Measurements from ENCODE around the gene KIAA0232.
A peak's percentile ranks its signal among the peaks of the same experiment; 100 is the strongest.
"Not testable (repeated sequence)": the region's sequence is repeated elsewhere in the genome, so short reads cannot be mapped to it uniquely, and the experiment has no call there.

KIAA0232 gene

DNA sequence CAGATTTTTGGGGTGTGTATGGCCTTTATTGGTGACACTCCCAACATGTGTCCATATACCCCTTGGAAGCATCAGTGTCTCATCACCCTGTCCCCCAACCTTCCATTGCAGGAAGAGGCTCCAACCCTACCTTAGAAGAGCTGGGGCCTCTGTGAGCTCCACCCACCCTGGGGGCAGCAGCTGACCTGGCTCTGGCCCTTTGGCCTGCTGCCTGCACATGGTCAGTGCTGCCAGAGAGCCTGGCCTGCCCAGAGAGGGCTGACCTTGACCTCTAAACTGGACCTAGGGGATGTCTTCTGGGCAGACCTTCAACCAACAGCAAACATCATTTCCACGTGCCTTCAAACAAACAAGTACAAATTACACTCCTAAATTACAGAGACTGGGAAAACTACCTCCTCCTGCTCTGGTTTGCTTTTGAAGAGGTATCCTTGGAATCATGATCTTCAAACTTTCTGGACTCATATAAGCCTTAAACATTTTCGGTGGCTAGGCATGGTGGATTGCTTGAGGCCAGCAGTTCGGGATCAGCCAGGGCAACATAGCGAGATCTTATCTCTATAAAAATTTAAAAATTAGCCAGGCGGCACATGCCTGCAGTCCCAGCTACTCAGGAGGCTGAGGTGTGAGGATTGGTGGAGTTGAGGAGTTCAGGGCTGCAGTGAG is 27.3 kb upstream of the KIAA0232 start:
- DNase-seq (ENCODE audit: low read depth, low spot score), result no peak

DNA sequence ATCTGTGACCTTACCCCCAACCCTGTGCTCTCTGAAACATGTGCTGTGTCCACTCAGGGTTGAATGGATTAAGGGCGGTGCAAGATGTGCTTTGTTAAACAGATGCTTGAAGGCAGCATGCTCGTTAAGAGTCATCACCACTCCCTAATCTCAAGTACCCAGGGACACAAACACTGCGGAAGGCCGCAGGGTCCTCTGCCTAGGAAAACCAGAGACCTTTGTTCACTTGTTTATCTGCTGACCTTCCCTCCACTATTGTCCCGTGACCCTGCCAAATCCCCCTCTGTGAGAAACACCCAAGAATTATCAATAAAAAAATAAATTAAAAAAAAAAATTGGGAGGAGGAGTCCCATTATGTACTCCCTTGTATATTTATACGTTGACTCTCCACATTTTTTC is 26.2 kb upstream of the KIAA0232 start:
- not testable (repeated sequence) for DNase-seq (ENCODE audit: low read depth, low spot score)

DNA sequence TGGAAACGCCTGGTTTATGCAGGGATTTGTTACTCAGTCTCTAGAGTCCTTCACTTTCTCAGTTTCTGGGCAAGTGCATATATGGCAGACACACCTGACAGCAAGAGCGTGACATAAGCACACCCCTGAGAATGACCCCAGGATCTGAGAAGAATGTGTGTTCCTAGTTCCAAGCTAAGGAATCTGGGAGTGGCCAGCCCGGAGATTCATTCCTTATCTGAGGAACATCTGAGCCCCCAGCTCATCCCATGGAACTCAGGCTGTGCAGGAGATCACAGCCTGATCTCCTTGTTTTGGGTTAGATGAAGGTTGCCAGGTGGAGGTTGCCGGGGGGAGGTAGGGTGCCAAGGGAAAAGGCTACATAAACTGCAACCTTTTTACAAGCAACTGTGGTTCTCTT is 23.8 kb upstream of the KIAA0232 start:
- DNase-seq (ENCODE audit: low read depth, low spot score), result no peak

DNA sequence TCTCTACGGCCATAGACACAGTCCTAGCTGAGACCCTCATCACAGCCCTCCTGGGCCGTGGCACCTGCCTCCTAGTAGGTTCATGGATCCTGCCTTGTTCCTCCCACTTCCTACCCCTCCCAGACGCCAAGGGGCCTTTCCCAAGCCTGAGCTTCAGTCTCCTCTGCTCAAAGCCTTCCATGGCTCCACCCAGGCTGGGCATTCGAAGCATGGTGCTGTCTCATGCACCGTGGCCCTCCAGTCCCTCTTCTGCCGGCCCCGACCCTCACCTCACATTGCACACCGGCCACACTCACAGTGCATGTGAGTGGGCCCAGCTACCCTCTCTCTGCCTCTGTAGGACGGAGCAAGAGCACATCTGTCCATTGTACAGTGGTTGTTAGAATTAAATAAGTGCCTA is 21.7 kb upstream of the KIAA0232 start:
- DNase-seq (ENCODE audit: low read depth, low spot score), result no peak

DNA sequence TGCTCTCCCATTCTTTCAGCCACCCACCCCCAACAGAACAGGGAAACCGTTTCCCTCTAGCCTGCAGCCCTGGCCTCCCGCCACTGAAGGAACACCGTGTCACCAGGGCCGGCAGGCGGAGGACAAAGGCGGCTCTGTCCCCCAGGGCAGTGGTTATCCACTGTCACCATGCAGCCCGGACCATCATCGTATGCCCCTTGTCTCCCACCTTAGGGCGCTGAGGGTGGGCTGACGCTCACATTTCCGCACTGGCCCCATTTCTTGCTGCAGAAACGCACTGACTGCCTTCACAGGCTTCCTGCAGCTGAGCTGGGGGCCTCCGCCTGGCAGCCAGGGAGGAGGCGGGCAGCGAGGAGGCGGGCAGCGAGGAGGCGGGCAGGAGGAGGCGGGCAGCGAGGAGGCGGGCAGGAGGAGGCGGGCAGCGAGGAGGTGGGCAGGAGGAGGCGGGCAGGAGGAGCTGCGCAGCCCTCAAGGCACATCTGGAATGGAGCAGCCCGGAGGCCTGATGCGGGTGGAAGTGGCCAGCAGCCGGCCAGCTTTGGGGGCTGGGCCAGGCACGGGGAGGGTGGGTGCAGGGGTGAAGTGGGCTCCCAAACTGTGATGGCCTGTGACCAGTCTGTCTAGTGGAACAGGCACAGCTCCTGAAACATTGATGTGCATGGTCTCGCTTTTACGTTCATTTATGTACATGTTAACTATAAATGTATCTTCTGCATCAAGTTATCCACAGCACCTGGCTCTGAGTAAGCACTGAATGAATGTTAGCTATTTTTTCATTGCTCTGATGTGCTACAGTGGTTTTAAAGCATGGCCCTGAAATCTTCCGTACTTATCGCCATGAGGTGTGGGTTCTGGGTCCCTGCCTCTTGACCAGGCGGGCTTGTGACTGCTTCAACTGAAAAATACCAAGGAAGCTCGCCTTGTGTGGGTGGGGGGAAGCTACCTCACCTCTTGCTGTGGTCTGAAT is 20.6 kb upstream of the KIAA0232 start:
- DNase-seq (ENCODE audit: low read depth, low spot score), result no peak

DNA sequence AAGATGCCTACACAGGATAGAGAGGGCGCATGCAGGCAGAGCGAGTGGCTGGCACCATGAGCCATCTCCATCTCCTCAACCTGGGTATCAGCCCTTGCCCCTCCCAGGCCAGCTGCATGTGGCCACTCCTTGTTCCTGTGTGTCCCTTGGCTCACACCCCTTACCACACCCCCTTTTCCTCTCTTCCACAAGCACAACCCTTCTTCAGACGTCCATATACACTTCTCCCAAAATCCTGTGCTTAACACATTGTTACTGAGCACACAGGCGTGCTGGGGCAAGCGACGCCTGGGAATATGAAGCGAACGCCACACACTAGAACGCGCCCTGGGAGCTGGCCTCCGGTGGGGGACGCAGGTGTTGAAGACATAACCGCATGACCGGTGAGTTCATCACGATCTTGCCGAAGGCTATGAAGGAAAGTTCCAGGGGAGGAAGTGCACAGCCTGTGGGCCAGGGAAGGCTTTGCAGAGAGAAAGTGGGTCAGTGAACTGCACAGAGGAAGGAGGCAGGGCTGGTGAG is 19.1 kb upstream of the KIAA0232 start:
- DNase-seq (ENCODE audit: low read depth, low spot score), result no peak

DNA sequence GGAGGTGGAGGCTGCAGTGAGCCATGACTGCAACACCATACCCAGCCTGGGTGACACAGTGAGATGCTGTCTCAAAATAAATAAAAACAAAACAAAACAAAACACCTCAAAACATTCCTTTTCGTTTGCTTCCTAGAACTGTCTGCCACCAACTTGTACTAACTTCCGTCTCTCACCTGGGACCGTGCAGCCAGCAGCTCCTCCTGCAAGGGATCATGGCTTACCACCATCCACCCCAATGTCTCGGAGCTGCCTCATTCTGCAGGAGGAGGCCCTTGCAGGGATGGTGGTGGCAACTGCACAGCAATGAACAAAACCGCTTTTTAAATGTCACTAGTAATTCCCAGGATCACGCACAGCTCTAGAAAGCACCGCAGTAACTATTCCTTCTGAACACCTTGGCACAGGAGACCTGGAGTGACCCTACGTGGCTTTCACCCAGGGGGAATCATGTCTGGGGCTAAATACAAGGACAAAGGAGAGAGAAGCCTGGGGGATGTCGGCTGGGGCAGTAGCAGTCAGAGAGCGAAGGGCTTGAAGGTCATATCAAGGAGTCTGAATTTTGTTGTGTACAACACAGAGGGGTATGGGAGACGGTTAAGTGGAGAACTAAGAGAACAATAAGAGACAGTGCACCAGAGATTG is 17.4 kb upstream of the KIAA0232 start:
- no peak for DNase-seq (ENCODE audit: low read depth, low spot score)

DNA sequence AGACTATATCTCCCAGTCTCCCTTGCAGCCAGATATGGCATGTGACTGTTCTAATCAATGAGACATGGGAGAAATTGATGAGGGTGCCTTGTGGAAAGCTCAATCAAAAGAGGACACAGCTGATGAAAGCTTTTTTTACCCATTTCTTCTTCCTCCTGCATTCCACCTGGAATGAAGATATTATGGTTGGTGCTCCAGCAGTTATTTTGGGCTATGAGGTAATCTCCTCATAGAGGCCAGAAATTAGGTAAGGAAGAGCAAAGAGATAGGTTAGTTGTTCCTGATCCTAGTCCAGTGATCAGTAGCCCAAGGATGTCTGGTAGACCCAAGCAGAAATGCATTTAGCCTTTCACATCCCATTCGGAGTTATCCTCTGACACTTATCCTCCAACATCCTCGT is 16.8 kb upstream of the KIAA0232 start:
- DNase-seq (ENCODE audit: low read depth, low spot score), result no peak

DNA sequence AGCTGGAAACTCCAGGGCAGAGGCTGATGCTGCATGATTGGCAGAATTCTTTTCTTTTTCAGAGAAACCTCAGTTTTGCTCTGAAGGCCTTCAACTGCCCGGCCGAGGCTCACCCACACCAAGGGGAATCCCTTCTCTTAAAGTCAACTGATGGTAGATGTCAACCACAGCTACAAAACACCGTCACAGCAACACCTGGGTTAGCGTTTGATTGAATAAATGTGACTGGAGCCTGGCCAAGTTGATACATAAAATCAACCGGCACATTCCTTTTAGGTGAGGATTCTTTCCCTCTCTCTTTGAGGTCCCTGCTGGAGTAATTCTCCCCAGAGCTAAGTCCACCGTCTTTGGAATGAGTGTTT is 15.2 kb upstream of the KIAA0232 start:
- no peak for DNase-seq (ENCODE audit: low read depth, low spot score)

DNA sequence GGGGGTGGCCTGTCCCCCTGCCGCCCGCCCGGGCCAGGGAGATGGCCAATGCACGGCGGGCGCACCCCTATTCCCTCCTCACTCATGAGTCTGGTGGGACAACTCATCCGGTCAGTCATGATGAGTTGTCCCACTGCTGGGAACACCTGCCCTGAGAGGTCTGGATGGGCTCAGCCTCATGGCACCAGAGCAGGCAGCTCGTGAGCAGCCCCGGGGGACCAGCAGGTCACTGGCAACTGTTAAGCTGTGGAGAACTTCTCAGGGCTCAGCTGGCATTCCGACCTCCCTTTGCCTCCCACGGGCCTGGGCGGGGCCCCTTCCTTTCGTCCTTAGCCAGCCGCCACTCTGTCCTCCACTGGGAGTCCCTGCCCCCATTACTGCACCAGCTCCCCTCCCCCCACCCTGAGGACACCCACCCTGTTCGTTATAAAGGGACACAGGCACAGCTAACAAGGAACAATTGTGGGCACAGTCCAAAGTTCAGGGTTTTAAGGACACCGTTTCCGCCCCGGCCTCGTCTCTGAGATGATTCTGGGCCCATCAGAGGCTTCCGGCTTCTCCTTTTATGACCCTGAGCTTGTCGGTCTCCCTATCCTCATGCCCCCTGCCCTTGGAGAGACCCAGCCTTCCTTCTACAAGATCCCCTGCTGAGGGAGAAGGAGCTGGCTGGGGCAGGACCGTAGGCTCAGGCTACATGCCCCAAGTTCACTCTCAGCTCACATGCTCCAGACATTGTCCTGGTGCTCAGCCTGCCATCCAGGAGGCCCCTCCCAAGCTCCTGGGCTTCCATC is 14.6 kb upstream of the KIAA0232 start:
- DNase-seq (ENCODE audit: low read depth, low spot score), result no peak

DNA sequence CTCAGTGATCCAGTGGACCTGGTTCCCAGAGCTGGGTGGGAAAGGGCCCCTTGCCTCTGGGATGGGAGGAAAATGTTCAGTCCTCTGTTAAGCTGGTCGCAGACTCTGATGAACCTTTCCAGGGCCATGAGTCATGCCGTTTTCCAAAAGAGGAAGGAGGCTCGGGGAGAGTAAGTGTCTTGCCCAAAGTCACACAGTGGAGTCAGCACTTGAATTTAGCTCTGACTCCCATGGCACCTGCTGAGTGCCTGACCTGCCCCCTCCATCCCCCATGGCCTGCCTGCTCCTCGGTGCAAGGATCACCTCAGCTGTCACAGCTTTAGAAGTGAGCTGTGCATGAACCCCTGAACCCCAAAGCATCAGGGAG is 14.0 kb upstream of the KIAA0232 start:
- peak; percentile 26 for DNase-seq (ENCODE audit: low read depth, low spot score)

DNA sequence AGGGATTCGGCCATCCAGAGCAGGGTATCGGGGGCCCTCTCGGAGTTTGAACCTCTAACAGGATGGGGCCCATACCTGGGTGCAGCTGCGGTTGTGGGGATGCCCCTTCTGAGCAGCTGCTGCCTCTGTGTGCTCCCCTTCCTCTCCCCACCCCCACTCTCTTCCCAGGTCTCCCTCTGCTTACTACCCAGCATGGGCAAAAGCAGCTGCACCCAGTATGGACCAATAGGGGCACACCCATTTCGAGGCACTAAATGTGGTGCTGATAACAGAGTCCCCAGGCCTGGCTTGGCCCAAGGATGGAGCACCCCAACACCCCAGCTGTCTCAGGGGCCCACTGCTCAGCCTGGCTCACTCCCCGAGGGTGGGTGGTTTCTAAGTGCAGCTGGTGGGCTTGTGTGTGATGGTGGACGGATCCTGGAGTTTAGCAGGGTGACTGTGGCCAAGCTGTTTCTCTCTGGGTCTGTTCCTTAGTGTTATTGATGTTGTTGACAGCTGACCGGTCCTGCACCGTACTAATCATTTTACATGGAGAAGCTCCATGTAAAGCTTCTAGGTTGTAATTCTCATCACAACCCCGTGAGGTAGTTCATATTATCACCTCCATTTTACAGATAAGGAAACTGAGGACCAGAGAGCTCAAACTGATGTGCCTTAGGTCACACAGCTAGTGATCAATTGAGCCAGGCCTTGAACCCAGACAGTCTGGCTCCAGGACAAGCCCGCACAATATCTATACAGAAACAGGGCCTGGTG is 13.1 kb upstream of the KIAA0232 start:
- no peak for DNase-seq (ENCODE audit: low read depth, low spot score)

DNA sequence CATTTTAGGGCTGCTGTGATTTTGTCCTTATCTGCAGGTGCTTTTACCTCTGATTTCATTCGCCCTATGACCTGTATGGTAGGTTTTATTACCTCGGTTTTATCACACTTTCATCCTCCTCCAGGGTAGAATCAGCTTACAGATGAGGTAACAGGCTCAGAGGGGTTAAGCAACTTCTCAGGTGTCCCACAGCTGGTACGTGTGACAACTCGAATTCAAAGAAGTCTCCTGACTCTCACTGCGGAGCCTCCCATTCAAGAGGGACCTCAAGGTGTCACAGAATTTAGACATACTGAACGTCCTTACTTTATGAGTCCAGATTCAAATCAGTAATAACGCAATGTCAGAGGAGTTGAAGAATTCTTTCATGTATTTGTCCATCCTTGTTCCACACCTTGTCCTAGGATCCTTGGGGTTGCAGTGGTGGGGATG is 12.5 kb upstream of the KIAA0232 start:
- no peak for DNase-seq (ENCODE audit: low read depth, low spot score)

DNA sequence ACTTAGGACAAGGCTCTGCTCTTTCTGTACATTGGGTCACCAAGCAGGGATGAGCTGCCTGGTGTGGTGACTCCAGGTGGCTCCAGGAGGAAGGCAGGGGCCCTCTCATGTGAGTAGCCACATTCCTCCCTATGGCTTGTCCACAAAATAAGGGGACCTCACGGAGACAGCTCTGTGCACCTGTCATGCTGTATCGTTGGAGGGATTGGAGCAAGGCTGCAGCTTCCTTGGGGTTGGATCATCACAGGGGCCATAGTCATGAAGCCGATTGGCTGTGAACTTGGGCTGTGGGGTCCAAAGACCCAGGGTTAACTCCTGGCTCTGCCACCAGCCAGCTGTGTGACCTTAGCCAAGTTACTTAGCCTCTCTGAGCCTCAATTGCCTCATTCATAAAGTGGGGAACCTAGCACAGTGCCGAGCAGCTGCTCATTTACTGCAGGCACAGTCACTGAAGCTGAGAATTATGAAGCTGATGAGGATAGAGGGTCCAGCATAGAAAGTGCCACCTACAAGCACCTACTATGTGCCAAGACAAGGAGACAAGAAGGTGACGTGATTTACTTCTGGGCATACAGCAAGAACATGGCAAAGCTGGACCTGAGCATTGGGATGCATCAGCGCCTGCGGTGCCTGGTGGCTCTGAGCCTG is 11.8 kb upstream of the KIAA0232 start:
- no peak for DNase-seq (ENCODE audit: low read depth, low spot score)

DNA sequence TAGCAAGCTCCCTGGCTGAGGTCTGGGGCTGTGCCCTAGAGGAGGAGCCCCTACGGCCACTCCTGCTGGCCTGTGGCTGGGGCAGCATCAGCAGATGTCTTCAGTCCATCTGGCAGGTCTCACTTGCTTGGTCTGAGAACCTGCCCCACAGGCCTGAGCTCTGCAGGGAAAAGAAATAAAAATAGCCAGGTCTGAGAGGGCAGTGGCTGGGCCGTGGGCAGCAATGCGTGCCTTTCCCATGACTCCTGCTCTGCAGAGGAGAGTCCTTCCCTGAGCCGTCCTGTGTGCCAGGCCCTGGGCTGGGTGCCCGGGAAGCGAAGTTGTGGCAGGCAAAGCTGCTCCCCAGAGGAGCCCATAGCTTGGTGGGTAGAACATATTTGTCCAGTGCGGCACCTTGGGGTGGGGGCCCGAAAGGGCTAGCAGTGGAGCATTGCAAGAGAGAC is 11.3 kb upstream of the KIAA0232 start:
- no peak for DNase-seq (ENCODE audit: low read depth, low spot score)

DNA sequence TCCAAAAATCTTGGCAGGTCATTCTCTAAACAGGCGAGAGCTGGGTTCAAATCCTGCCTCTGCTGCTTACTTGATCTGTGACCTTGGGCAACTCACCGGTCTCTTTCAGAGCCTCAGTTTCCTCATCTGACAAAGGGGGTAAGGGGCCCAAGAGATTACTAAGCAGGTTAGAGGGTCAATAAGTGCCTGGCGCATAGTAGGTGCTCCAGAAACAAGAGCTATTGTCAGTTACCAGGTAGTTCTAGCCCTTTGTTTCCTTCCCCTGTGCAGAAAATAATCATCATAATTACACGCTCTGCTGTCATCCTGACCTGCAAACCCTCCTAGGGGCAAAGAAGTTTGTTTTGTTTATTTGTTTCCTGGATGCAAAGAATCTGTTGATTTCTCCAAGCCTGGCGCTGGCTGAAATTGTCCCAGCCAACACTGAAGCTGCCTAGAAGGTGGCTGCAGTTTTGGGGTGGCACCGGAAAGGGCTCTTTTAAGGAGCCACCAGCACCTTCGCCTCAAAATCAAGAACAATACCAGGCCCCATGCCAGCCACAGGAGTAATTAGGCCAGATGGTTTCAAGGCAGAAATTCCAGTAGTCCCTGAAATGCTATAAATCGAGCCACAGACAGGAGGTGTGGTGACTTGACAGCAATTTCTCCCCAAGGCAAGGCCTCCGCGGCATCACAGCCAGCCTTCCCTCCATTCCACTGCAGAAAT is 10.2 kb upstream of the KIAA0232 start:
- DNase-seq (ENCODE audit: low read depth, low spot score), result peak; percentile 46

DNA sequence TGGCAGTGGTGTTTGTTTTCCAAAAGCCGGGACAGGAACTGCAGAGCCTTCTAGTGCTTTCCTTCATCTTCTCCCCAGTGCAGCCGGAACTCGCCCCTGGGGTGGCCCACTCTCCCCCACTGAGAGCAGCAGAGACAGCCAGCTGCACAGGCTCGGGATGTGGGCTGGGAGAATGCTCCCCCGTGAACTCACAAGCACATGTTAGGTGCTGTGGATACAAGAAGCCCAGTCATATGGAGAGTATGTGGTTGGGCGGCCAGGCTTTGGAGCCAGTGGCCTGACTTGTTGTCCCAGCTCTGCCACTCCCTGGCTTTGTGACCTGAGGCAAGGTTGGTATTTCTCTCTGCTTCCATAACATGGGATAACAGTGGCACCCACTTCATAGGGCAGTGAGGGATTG is 9.4 kb upstream of the KIAA0232 start:
- peak; percentile 17 for DNase-seq (ENCODE audit: low read depth, low spot score)

DNA sequence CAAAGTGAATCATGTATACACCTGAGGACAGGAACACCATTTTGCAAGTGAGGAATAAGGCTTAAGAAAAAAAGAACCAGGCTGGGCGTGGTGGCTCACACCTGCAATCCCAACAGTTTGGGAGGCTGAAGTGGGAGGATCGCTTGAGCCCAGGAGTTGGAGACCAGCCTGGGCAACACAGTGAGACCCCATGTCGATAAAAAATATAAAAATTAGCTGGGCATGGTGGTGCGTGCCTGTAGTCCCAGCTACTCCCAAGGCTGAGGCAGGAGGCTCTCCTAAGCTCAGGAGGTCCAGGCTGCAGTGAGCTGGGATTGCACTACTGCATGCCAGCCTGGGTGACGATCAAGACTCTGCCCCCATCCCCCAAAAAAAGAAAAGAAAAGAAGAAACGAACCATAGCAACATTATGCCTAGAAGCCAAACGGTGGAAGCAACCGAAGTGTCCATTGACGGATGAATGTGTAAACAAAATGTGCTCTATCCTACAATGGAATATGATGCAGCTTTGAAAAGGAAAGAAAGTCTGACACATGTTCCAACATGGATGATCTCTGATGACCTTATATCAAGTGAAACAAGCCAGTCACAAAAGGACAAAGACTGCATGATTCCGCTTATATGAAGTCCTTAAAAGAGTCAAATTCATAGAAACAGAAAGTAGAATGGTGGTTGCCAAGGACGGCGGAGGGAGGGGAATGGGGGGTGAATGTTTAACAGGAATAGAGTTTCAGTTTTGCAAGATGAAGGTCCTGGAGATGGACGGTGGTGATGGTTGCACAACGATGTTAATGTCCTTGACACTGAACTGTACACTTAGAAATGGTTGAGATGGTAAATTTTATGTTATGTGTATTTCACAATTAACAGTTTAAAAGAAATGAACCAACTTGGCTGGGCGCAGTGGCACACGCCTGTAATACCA is 8.6 kb upstream of the KIAA0232 start:
- no peak for DNase-seq (ENCODE audit: low read depth, low spot score)

DNA sequence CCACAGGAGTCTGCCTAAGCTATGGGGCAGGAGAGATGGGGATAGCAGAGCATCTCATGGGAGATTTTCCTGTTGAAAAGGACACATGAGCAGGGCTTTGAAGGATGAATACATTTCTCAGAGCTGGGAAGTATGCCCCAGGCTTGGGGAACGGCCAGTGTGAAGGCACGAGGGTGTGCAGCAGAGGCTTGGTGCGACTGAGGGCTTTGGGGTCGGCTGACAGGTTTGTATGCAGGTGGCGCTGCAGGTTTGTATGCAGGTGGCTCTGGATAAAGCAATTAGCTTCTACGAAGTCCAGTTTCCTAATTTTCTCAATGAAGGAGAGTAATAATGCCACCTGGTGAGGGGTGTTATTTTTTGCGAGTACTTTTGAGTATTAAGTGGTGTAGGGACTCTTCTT is 6.8 kb upstream of the KIAA0232 start:
- DNase-seq (ENCODE audit: low read depth, low spot score), result no peak
